ENCODE results near the gene CHTF18. TPM values are rescaled to one million over a fixed set of nuclear protein-coding genes. Genes with fewer than 3 reads are reported as not detected.

Gene CHTF18
- total RNA-seq, 1 donor from 2014 or later = 14.8 TPM

GRCh38 chr16:807347-808084, 19.1 kb downstream of the CHTF18 start:
- FAIRE-seq (peak; percentile 13), DNase-seq (ENCODE audit: low read depth) (peak; percentile 81)
- Mint-ChIP-seq H3K4me1 (ENCODE audit: low read depth, unreplicated experiment) (peaks cover 4% of the 10 kb centered on the region), H3K4me3 (ENCODE audit: unreplicated experiment) (peak overlapping the region; percentile 95), H3K36me3 (ENCODE audit: low read depth, unreplicated experiment) (peaks cover 8% of the 10 kb centered on the region), H3K27ac (ENCODE audit: unreplicated experiment) (peak overlapping the region; percentile 94), H3K27me3 (ENCODE audit: low read depth, unreplicated experiment) (no peaks in the 10 kb centered on the region), H3K9me3 (ENCODE audit: unreplicated experiment) (peaks cover 7% of the 10 kb centered on the region)
- no peaks in the 10 kb centered on the region for H3K9me3 ChIP-seq (ENCODE audit: insufficient read depth, low read depth, low read length)
- H3K4me1 ChIP-seq (ENCODE audit: insufficient read depth, low read length) = peaks cover 4% of the 10 kb centered on the region
- H3K79me2 ChIP-seq (ENCODE audit: insufficient read depth, low read length) = no peaks in the 10 kb centered on the region
- H3K36me3 ChIP-seq (ENCODE audit: insufficient read depth, low read length) = no peaks in the 10 kb centered on the region
- peak overlapping the region; percentile 91 for H3K9ac ChIP-seq (ENCODE audit: low read length)
- TF ChIP-seq CTCF (IDR thresholded peaks at IDR 0.05; ENCODE audit: insufficient read depth, low read depth, low read length) (no peak), EZH2 (IDR thresholded peaks at IDR 0.05; ENCODE audit: insufficient read depth, low read length) (no peak)
- H4K20me1 ChIP-seq (ENCODE audit: insufficient read depth, low read length) = no peaks in the 10 kb centered on the region
- peaks cover 5% of the 10 kb centered on the region for H3K27me3 ChIP-seq (ENCODE audit: insufficient read depth, low read length)
- peak overlapping the region; percentile 85 for H2AFZ ChIP-seq (ENCODE audit: low read depth, low read length)
- H3K4me2 ChIP-seq (ENCODE audit: low read length) = peak overlapping the region; percentile 88
- peak overlapping the region; percentile 83 for H3K4me3 ChIP-seq (ENCODE audit: insufficient read depth, low read depth, low read length)
- H3K27ac ChIP-seq (ENCODE audit: low read depth, low read length) = peak overlapping the region; percentile 87

GRCh38 chr16:808085-808386, 19.6 kb downstream of the CHTF18 start:
- no peaks in the 10 kb centered on the region for H3K9me3 ChIP-seq (ENCODE audit: insufficient read depth, low read depth, low read length)
- peak overlapping the region; percentile 83 for H3K4me3 ChIP-seq (ENCODE audit: insufficient read depth, low read depth, low read length)
- H3K27me3 ChIP-seq (ENCODE audit: insufficient read depth, low read length) = peaks cover 5% of the 10 kb centered on the region
- H4K20me1 ChIP-seq (ENCODE audit: insufficient read depth, low read length) = no peaks in the 10 kb centered on the region
- peak overlapping the region; percentile 95 for H3K4me3 Mint-ChIP-seq (ENCODE audit: unreplicated experiment)
- TF ChIP-seq CTCF (IDR thresholded peaks at IDR 0.05; ENCODE audit: insufficient read depth, low read depth, low read length) = no peak
- no peak for TF ChIP-seq EZH2 (IDR thresholded peaks at IDR 0.05; ENCODE audit: insufficient read depth, low read length)
- DNase-seq (ENCODE audit: low read depth) (no peak), FAIRE-seq (no peak)
- peaks cover 4% of the 10 kb centered on the region for H3K4me1 ChIP-seq (ENCODE audit: insufficient read depth, low read length)
- peaks cover 10% of the 10 kb centered on the region for H3K9me3 Mint-ChIP-seq (ENCODE audit: unreplicated experiment)
- H3K27ac ChIP-seq (ENCODE audit: low read depth, low read length) = no peak overlapping the region
- peaks cover 4% of the 10 kb centered on the region for H3K4me1 Mint-ChIP-seq (ENCODE audit: low read depth, unreplicated experiment)
- H3K27me3 Mint-ChIP-seq (ENCODE audit: low read depth, unreplicated experiment) = peaks cover 3% of the 10 kb centered on the region
- H3K79me2 ChIP-seq (ENCODE audit: insufficient read depth, low read length) = no peaks in the 10 kb centered on the region
- peaks cover 8% of the 10 kb centered on the region for H3K36me3 Mint-ChIP-seq (ENCODE audit: low read depth, unreplicated experiment)
- H2AFZ ChIP-seq (ENCODE audit: low read depth, low read length) = peak overlapping the region; percentile 85
- peak overlapping the region; percentile 91 for H3K9ac ChIP-seq (ENCODE audit: low read length)
- H3K4me2 ChIP-seq (ENCODE audit: low read length) = peak overlapping the region; percentile 88
- H3K36me3 ChIP-seq (ENCODE audit: insufficient read depth, low read length) = no peaks in the 10 kb centered on the region
- H3K27ac Mint-ChIP-seq (ENCODE audit: unreplicated experiment) = peak overlapping the region; percentile 94
